ENCODE results near the gene ONECUT3.

Gene ONECUT3

GRCh38 chr19:1806184-1807029, 53.1 kb downstream of the ONECUT3 start:
- TF ChIP-seq CTCF (IDR thresholded peaks at IDR 0.05) = no peak

GRCh38 chr19:1807030-1807694, 53.9 kb downstream of the ONECUT3 start:
- no peak for TF ChIP-seq CTCF (IDR thresholded peaks at IDR 0.05)

GRCh38 chr19:1807695-1808394, 54.5 kb downstream of the ONECUT3 start:
- no peak for TF ChIP-seq CTCF (IDR thresholded peaks at IDR 0.05)

GRCh38 chr19:1808395-1808731, 55.1 kb downstream of the ONECUT3 start:
- TF ChIP-seq CTCF (IDR thresholded peaks at IDR 0.05) = no peak

- no peak for TF ChIP-seq CTCF (IDR thresholded peaks at IDR 0.05)
Measured at GRCh38 chr19:1809678-1810077, 56.4 kb downstream of the ONECUT3 start.

GRCh38 chr19:1810439-1811160, 57.3 kb downstream of the ONECUT3 start:
- no peak for TF ChIP-seq CTCF (IDR thresholded peaks at IDR 0.05)

- no peak for TF ChIP-seq CTCF (IDR thresholded peaks at IDR 0.05)
Measured at GRCh38 chr19:1811472-1811894, 58.2 kb downstream of the ONECUT3 start.
